ENCODE results near the gene FAF2. TPM values are rescaled to one million over a fixed set of nuclear protein-coding genes. Genes with fewer than 3 reads are reported as not detected.

Gene FAF2
- total RNA-seq, 1 experiment from 2014 or later = 32.9 TPM

DNA sequence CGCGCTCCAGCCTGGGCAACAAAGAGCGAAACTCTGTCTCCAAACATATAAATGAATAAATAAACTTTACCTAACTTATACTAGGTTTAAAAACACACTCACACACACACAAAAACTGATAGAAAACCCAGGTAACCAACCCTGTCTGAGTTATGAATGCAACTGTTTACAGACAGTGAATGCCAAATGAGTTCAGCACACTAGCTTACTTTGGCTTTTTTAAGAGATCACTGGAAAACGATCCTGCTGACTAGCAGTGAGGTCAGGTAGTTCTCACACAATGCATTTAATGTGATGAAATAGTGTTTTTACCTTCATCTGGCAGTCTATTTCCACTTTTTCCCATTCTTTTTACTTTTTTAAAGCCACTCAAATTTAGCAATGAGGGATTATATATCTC lies 22.4 kb downstream of the FAF2 start:
- no peak for DNase-seq (ENCODE audit: low spot score)
- Mint-ChIP-seq H3K27me3 (ENCODE audit: low read depth) (no peaks in the 10 kb centered on the region), H3K4me1 (peaks cover 2% of the 10 kb centered on the region; the same call in 1 of the 2 replicates), H3K4me3 (no peak overlapping the region), H3K27ac (no peak overlapping the region), H3K36me3 (peaks cover 21% of the 10 kb centered on the region), H3K9me3 (peaks cover 15% of the 10 kb centered on the region)
- ChIA-PET CTCF (interaction anchor here (0.9 kb wide), 1 partner anchor 23 kb away, joined by 3 read pairs; no protein-coding TSS in a partner anchor), POLR2A (no interaction called here)
- ATAC-seq = no peak
- TF ChIP-seq, protein P1, sequence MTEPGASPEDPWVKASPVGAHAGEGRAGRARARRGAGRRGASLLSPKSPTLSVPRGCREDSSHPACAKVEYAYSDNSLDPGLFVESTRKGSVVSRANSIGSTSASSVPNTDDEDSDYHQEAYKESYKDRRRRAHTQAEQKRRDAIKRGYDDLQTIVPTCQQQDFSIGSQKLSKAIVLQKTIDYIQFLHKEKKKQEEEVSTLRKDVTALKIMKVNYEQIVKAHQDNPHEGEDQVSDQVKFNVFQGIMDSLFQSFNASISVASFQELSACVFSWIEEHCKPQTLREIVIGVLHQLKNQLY (CRISPR knock-in tag; IDR thresholded peaks at IDR 0.05) = no peak
- no peak for TF ChIP-seq USF1 (CRISPR knock-in tag; IDR thresholded peaks at IDR 0.05)

DNA sequence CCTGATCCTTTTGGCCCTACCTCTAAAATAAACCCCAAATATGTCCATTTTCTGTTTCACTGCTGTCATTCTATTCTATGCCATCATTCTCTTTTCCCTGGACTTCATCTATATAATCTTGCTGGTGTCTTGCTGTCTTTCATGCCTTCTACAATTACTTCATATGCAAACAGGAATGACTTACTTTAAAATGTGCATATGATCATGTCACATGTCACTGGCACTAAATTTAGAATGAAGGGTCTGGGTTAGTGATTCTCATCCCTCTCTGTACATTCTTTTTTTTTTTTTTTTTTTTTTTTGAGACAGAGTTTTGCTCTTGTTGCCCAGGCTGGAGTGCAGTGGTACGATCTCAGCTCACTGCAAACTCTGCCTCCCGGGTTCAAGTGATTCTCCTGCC lies 22.9 kb downstream of the FAF2 start:
- H3K4me1 Mint-ChIP-seq = peaks cover 2% of the 10 kb centered on the region; the same call in 1 of the 2 replicates
- no peak for DNase-seq (ENCODE audit: low spot score)
- peaks cover 15% of the 10 kb centered on the region for H3K9me3 Mint-ChIP-seq
- no peak overlapping the region for H3K27ac Mint-ChIP-seq
- no peak overlapping the region for H3K4me3 Mint-ChIP-seq
- ChIA-PET POLR2A (interaction anchor here (0.7 kb wide), 1 partner anchor 30 kb away, joined by 5 read pairs; no protein-coding TSS in a partner anchor), CTCF (interaction anchor here (0.9 kb wide), 1 partner anchor 23 kb away, joined by 3 read pairs; no protein-coding TSS in a partner anchor)
- ATAC-seq = no peak
- no peaks in the 10 kb centered on the region for H3K27me3 Mint-ChIP-seq (ENCODE audit: low read depth)
- peaks cover 24% of the 10 kb centered on the region for H3K36me3 Mint-ChIP-seq
- TF ChIP-seq E2F5 (CRISPR knock-in tag; IDR thresholded peaks at IDR 0.05) (no peak), FOXP4 (CRISPR knock-in tag; IDR thresholded peaks at IDR 0.05) (no peak), ZNF423 (CRISPR knock-in tag; IDR thresholded peaks at IDR 0.05) (no peak), ZNF219 (CRISPR knock-in tag; IDR thresholded peaks at IDR 0.05; ENCODE audit: borderline replicate concordance) (no peak), GABPB1 (CRISPR knock-in tag; IDR thresholded peaks at IDR 0.05) (no peak), AR (CRISPR knock-in tag; IDR thresholded peaks at IDR 0.05) (no peak), ZNF396 (CRISPR knock-in tag; IDR thresholded peaks at IDR 0.05; ENCODE audit: borderline replicate concordance) (no peak), ESRRA (CRISPR knock-in tag; IDR thresholded peaks at IDR 0.05; ENCODE audit: borderline replicate concordance) (no peak), SP1 (CRISPR knock-in tag; conservative IDR thresholded peaks at IDR 0.05) (no peak), ZNF138 (CRISPR knock-in tag; conservative IDR thresholded peaks at IDR 0.05) (no peak), ZNF232 (CRISPR knock-in tag; IDR thresholded peaks at IDR 0.05) (no peak), OVOL2 (CRISPR knock-in tag; IDR thresholded peaks at IDR 0.05; ENCODE audit: borderline replicate concordance) (no peak), TEAD4 (CRISPR knock-in tag; IDR thresholded peaks at IDR 0.05) (no peak)
- TF ChIP-seq, protein P2, sequence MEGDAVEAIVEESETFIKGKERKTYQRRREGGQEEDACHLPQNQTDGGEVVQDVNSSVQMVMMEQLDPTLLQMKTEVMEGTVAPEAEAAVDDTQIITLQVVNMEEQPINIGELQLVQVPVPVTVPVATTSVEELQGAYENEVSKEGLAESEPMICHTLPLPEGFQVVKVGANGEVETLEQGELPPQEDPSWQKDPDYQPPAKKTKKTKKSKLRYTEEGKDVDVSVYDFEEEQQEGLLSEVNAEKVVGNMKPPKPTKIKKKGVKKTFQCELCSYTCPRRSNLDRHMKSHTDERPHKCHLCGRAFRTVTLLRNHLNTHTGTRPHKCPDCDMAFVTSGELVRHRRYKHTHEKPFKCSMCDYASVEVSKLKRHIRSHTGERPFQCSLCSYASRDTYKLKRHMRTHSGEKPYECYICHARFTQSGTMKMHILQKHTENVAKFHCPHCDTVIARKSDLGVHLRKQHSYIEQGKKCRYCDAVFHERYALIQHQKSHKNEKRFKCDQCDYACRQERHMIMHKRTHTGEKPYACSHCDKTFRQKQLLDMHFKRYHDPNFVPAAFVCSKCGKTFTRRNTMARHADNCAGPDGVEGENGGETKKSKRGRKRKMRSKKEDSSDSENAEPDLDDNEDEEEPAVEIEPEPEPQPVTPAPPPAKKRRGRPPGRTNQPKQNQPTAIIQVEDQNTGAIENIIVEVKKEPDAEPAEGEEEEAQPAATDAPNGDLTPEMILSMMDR (IDR thresholded peaks at IDR 0.05) = no peak
- TF ChIP-seq, protein P1 (CRISPR knock-in tag; IDR thresholded peaks at IDR 0.05) = no peak
- TF ChIP-seq, protein P3, sequence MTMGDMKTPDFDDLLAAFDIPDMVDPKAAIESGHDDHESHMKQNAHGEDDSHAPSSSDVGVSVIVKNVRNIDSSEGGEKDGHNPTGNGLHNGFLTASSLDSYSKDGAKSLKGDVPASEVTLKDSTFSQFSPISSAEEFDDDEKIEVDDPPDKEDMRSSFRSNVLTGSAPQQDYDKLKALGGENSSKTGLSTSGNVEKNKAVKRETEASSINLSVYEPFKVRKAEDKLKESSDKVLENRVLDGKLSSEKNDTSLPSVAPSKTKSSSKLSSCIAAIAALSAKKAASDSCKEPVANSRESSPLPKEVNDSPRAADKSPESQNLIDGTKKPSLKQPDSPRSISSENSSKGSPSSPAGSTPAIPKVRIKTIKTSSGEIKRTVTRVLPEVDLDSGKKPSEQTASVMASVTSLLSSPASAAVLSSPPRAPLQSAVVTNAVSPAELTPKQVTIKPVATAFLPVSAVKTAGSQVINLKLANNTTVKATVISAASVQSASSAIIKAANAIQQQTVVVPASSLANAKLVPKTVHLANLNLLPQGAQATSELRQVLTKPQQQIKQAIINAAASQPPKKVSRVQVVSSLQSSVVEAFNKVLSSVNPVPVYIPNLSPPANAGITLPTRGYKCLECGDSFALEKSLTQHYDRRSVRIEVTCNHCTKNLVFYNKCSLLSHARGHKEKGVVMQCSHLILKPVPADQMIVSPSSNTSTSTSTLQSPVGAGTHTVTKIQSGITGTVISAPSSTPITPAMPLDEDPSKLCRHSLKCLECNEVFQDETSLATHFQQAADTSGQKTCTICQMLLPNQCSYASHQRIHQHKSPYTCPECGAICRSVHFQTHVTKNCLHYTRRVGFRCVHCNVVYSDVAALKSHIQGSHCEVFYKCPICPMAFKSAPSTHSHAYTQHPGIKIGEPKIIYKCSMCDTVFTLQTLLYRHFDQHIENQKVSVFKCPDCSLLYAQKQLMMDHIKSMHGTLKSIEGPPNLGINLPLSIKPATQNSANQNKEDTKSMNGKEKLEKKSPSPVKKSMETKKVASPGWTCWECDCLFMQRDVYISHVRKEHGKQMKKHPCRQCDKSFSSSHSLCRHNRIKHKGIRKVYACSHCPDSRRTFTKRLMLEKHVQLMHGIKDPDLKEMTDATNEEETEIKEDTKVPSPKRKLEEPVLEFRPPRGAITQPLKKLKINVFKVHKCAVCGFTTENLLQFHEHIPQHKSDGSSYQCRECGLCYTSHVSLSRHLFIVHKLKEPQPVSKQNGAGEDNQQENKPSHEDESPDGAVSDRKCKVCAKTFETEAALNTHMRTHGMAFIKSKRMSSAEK (CRISPR knock-in tag; IDR thresholded peaks at IDR 0.05; ENCODE audit: borderline replicate concordance) = no peak
- TF ChIP-seq, protein P4, sequence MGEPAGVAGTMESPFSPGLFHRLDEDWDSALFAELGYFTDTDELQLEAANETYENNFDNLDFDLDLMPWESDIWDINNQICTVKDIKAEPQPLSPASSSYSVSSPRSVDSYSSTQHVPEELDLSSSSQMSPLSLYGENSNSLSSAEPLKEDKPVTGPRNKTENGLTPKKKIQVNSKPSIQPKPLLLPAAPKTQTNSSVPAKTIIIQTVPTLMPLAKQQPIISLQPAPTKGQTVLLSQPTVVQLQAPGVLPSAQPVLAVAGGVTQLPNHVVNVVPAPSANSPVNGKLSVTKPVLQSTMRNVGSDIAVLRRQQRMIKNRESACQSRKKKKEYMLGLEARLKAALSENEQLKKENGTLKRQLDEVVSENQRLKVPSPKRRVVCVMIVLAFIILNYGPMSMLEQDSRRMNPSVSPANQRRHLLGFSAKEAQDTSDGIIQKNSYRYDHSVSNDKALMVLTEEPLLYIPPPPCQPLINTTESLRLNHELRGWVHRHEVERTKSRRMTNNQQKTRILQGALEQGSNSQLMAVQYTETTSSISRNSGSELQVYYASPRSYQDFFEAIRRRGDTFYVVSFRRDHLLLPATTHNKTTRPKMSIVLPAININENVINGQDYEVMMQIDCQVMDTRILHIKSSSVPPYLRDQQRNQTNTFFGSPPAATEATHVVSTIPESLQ (CRISPR knock-in tag; IDR thresholded peaks at IDR 0.05) = no peak
